GM04503 (cell line): Measurements from ENCODE around the gene SLC4A4.

Experiments used
- DNase-seq: peaks from one replicate; pipeline ENCODE4 v3.0.0-alpha.2; 2012; ENCODE audit warnings: low read depth

Gene SLC4A4

GRCh38 chr4:71338846-71339593 lies at the start of gene SLC4A4:
TSS of gene SLC4A4 (plus strand) at chr4:71339020.
- peak; percentile 40 for DNase-seq

DNA sequence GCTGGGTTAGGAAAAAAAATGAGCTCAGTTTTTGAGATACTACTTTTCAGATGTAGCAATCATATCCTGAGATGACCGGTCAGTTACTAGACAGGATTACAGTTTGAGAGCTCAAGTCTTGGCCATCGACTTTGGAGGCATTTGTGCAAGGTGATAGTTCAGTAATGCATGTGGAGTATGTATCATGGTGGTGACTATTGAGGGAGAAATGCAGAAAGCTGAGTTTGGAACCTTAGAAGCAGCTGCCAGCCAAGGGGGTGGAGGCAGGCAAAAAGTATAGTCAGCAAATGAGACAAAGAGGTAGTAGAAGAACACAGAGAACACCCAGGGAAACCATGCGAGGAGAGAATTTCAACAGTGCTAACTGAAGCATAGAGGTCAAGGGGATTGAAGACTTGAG lies 48.7 kb upstream of the SLC4A4 start:
- peak; percentile 73 for DNase-seq

- no peak for DNase-seq
Measured at GRCh38 chr4:71290476-71290875, 48.3 kb upstream of the SLC4A4 start.

DNA sequence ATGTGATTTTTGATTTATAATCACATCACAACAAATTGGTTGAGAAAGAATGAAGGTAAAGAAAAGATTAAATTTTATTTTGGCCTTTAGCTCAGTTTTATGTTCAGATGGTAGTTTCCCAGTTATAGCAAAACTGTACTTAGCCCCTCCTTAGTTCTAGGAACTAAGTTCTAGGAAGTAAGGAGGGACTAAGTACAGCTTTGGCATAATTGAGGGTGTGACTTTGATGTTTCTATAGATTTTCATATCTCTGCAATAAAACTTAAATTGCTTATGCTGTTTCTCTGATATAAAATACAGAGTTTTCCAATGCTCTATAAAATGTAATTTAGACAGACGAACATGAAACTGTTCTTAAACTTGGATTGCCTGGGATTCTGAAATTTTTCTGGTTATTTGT lies 46.6 kb upstream of the SLC4A4 start:
- no peak for DNase-seq

DNA sequence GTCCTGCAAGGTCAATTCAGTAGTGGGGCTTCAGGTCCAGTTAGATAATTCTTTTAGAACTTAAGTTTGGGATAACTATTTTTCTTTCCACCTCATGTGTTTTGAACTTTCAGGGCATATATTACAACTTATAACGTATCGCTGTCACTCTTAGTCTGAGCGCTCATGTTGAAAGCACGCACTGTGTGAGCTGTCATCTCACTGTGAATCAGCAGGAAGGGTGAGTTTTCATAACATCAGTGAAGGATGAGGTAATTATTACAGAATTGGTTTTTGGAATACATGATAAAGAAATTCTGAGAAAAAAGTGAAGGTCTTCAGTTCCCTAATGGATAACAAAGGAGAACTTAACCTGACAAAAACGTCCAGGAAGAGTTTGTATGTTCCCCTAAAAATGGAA lies 45.1 kb upstream of the SLC4A4 start:
- no peak for DNase-seq

DNA sequence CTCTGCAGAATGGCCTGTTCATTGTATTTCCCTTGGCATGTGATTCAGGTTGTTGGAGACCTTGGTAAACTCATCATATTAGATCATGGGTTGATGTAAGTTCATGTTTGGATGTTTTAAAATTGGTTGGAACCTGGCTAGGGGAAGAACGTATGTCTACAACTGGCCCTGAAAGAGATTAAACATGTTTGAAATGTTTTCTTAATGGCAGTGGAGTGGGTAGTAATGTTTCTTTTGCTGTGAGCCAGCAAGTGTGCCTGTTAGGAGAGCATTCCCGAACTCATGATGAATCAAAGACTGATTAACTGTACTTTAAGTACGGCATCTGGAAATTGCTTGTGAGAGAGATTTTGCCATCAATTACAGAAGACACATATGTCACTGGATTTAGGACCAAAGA lies 44.5 kb upstream of the SLC4A4 start:
- DNase-seq, result no peak

DNA sequence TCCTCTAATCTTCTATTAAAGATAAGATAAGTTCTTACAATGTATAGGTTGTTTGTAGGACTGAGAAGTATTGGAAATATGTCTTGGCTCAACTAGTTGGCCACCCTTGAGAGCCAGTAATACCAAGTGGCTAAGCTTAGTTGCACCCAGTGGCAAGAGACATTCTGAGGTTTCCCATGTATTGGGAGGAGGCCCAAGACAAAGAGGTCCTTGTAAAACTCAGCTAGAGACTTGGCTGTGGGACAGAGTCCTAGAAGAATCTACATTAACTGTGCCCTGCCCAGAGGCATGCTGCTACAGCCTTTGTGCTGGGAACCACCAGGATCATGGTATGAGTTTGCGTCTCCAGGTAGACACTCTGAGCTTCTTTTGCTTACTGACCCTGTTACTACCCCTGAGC lies 41.9 kb upstream of the SLC4A4 start:
- DNase-seq, result no peak

GRCh38 chr4:71300362-71300761 lies 38.5 kb upstream of the SLC4A4 start:
- no peak for DNase-seq

GRCh38 chr4:71300964-71301363 lies 37.9 kb upstream of the SLC4A4 start:
- no peak for DNase-seq

GRCh38 chr4:71303287-71303686 lies 35.5 kb upstream of the SLC4A4 start:
- no peak for DNase-seq

GRCh38 chr4:71303850-71304249 lies 35.0 kb upstream of the SLC4A4 start:
- no peak for DNase-seq

GRCh38 chr4:71304289-71304850 lies 34.5 kb upstream of the SLC4A4 start:
- DNase-seq, result no peak

DNA sequence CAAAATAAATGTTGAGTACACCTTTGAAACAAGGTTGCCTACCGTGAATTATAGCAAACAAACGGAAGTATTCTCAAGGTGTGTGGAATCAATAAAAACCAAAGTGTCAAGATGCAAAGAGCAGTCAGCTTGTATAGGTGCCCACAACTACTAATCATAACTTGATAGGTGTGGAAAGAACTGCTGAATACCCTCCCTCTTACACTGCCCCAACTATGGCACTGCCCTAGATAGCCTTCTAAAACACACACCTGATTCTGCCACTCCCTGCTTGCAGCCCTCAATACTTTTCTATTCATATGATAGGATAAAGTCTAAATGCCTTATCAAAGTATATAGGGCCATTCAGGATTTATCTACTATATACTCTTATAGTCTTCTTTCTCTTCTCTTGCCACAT lies 31.1 kb upstream of the SLC4A4 start:
- no peak for DNase-seq

GRCh38 chr4:71322425-71322824 lies 16.4 kb upstream of the SLC4A4 start:
- DNase-seq, result no peak

- no peak for DNase-seq
Measured at GRCh38 chr4:71333368-71333767, 5.5 kb upstream of the SLC4A4 start.

DNA sequence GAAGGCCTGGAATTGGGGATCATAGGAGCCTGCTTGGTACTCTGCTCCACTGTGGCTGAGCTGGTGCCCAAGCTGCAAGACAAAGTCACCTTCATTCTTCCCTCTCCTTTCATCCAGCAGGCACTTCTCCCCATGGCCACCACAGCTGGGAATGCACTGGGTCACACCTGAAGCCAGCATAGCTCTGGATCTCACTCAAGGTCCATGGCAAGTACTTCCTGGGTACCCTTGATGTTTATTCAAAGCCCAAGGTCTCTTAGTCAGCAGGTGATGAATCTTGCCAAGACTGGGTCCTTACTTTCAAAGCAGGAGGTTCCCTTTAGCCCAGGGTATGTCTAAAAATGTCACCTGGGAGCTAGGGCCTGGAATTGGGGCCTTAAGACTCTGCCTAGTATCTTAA lies 4.9 kb upstream of the SLC4A4 start:
- no peak for DNase-seq

DNA sequence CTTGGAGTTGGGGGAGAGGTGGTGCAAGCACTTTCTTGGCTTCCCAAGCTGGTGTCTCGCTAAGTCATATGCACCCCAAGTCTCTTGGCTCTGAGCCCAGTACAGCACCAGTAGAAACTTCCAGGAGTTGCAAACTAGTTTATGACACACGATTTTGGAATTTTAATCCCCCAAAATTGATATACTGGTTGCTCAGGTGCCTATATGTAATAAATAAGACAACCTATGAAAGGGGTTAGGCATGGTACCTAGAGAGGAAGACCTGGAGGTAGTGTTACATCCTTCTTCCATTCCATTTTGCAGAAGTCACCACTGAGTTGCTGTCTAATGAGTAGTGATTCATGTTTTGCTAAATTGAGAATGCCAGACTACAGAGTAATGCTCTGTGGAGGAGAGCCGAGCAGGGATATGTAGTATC lies 4.3 kb upstream of the SLC4A4 start:
- DNase-seq, result no peak

DNA sequence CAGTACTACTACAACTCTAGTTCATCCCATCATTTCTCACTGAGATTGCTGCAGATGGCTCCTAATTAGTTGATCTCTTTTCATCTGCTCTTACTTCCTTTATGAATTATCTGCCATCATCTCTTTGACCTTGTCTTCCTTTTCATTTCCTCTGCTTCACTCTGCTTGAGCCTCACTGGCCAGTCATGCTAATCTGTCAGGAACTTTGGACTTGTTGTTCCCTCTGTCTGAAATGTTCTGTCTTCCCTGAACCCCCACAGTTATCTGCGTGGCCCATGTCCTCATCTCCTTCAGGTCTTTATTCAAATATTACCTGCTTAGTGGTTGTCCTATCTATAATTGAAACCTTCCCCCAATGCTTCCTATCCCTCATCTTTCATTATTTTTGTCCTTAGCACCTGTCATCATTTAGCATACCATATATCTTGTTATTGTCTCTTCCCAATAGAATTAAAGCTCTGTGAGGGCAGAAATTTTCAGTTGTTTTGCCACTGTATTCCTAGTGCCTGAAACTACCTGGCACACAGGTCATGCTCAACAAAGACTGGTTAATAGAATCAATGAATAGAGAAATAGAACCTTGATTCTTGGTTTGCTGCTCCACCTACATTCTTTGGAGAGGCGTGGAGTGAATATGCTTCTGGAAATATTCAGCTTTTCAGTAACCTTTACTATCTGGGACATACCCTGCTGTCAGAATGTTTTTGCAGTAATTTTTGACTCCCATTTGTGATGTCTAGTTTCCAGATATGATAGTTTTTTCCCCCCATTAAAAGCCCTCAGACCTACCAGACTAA lies 5.0 kb downstream of the SLC4A4 start:
- no peak for DNase-seq

GRCh38 chr4:71346710-71347109 lies 7.9 kb downstream of the SLC4A4 start:
- DNase-seq, result no peak

- DNase-seq, result no peak
Measured at GRCh38 chr4:71348586-71348985, 9.8 kb downstream of the SLC4A4 start.

GRCh38 chr4:71355045-71355444 lies 16.2 kb downstream of the SLC4A4 start:
- no peak for DNase-seq

- no peak for DNase-seq
Measured at GRCh38 chr4:71355971-71356370, 17.2 kb downstream of the SLC4A4 start.
